DMS153 (cell line): Measurements from ENCODE around the gene ZMIZ1.
A peak's percentile ranks its signal among the peaks of the same experiment; 100 is the strongest.

ENCODE experiments used
- DNase-seq: peaks from one replicate; lab custom pipeline; 2025; lab: John Stamatoyannopoulos, UW

ZMIZ1 gene

GRCh38 chr10:79116801-79117723, 48.3 kb downstream of the ZMIZ1 start:
- no peak for DNase-seq

- no peak for DNase-seq
Observed at GRCh38 chr10:79118286-79119202, 49.8 kb downstream of the ZMIZ1 start.

GRCh38 chr10:79119306-79119705, 50.5 kb downstream of the ZMIZ1 start:
- DNase-seq = no peak

- DNase-seq = no peak
Observed at GRCh38 chr10:79123547-79123963, 54.8 kb downstream of the ZMIZ1 start.

- DNase-seq = no peak
Observed at GRCh38 chr10:79124066-79124465, 55.3 kb downstream of the ZMIZ1 start.

- no peak for DNase-seq
Observed at GRCh38 chr10:79125092-79125491, 56.3 kb downstream of the ZMIZ1 start.

GRCh38 chr10:79126351-79127080, 57.8 kb downstream of the ZMIZ1 start:
- no peak for DNase-seq

GRCh38 chr10:79127151-79127961, 58.6 kb downstream of the ZMIZ1 start:
- peak; percentile 57 for DNase-seq

- no peak for DNase-seq
Observed at GRCh38 chr10:79128241-79128922, 59.6 kb downstream of the ZMIZ1 start.

- DNase-seq = no peak
Observed at GRCh38 chr10:79128923-79129305, 60.1 kb downstream of the ZMIZ1 start.

GRCh38 chr10:79129361-79129997, 60.7 kb downstream of the ZMIZ1 start:
- DNase-seq = no peak

GRCh38 chr10:79130255-79130654, 61.5 kb downstream of the ZMIZ1 start:
- DNase-seq = no peak

GRCh38 chr10:79130846-79131245, 62.1 kb downstream of the ZMIZ1 start:
- no peak for DNase-seq

GRCh38 chr10:79131836-79132631, 63.3 kb downstream of the ZMIZ1 start:
- DNase-seq = no peak

GRCh38 chr10:79132681-79133381, 64.1 kb downstream of the ZMIZ1 start:
- no peak for DNase-seq

GRCh38 chr10:79133416-79133815, 64.7 kb downstream of the ZMIZ1 start:
- no peak for DNase-seq

GRCh38 chr10:79135790-79136189, 67.0 kb downstream of the ZMIZ1 start:
- no peak for DNase-seq

GRCh38 chr10:79136236-79137005, 67.7 kb downstream of the ZMIZ1 start:
- no peak for DNase-seq
